Endometrial microvascular endothelial cells (primary cell): Measurements from ENCODE around the gene KAZALD1. TPM values are rescaled to one million over a fixed set of nuclear protein-coding genes. Genes with fewer than 3 reads are reported as not detected.
"Not testable (repeated sequence)": the region's sequence is repeated elsewhere in the genome, so short reads cannot be mapped to it uniquely, and the experiment has no call there.

ENCODE experiments used
- in situ Hi-C: cut with HindIII; loops from 2 replicates; pipeline ENCODE4 v1.10.0; 2017; ENCODE audit warnings: low sequenced_read_pairs, low pct_unique_long_range_greater_than_20kb; ENCODE audit errors: inconsistent ontology term
- total RNA-seq: library from RNA; depleted of rRNA; stranded (reverse); fragments of >200 nt; gene quantifications from one replicate; pipeline ENCODE4 v1.2.3, GENCODE V29; 2015; ENCODE audit errors: inconsistent ontology term

Gene KAZALD1
- total RNA-seq, 1 donor from 2014 or later = 0.28 TPM

DNA sequence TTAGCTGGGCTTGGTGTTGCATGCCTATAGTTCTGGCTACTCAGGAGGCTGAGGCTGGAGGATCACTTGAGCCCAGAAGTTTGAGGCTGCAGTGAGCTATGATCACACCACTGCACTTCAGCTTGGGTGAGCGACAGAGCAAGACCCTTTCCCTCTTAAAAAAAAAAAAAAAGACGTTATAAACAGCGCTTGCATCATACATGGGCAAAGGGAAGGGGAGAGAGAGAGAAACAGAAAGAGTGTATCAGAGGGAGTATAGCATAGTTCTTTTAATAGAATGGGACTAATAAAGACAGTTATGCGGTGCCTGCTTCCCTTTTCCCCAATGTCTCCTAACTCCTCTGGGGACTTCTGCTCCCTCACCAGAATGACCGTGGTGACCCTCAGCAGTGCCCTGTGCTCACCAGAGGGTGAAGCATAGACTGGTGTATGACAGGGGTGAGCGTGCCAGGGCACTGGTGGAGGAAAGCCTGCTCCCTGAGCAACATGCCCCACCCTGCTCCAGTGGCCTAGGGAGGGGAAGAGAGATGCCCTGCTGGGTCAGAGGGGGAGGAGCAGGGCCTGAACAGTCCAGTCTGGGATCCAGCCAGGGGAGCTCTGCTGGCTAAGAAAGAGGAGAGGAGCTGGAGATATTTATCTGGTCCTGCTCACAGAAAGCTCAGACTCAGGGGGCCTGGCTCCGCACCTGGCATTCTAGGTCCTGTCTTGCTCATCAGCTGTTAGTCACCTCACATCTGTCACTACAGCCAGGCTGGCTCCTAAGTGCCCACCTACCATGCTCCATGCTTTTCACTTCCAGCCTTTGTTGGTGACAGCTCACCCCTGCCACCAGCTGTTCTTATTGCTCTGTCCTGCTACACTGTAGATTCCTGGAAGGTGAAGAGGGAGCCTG is 33.1 kb upstream of the KAZALD1 start:
- in situ Hi-C loops = no loop called here

- in situ Hi-C loops = no loop called here
Observed at GRCh38 chr10:101029520-101030295, 32.1 kb upstream of the KAZALD1 start.

DNA sequence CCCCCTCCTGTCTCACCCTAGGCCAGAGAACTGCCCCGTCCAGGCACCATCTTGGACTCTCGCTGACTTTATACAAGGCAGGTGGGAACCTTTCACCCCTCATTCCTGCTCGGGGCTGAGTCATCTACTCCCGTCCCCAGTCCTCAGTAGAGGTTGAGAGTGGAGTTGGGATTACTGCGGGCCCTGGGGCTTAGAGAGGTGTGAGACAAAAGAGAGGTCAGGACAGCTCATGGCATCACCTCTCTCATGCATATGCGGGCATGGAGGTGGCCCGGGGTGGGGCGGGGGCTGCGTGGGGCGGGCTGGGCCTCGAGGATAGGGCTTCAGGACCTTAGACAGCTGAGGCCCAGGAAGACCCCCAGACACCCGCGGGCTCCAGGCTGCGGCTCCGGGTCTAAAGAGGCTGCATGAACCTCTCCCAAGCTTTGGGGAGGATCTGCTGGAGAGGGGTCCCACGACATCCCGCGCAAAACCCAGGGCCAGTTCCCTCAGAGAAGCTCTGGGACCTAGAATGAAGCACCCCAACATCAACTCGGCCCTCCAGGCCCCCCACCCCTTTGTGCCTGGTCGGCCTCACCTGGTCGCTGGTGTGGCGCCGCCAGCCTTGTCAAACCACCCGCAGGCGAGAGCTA is 31.2 kb upstream of the KAZALD1 start:
- in situ Hi-C loops = no loop called here

DNA sequence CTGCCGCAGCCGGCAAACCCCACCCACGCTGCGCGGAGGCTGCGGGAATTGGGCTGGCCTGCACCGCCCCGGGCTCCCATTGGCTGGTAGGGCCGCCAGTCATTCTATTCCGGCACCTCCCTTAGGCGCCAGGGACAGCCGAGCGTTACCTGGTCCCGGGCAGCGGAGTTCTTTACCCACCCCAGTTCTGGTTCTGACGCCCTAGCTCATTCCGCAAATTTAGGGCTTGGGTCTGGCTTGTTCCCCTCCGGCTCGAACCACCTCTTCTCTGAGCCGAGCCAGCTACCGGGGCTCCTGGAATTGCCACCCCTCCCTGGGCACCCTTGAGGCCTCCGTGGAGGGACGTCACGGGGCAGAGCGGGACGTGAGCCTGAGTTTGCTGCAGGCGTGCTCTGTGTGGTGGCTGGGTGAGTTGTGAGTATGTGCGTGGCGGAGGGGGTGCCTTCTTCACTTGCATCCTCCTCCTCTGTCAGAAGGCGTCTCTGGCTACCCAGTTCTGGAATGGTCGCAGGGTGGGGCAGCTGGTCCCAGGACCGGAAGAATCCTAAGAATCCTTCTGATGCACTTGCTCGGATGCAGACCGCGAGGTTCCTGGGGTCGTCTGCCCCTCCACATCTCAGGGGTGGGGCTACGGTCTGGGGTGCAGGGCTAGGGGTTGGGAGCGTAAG is 30.5 kb upstream of the KAZALD1 start, which contains the start of the genes PDZD7 and SFXN3:
TSS of gene PDZD7 (minus strand) at position 2 of the 668 bp plus-strand sequence. CDS start 910 bp downstream, outside the sequence.
TSS of gene SFXN3 (plus strand) at position 107 of the 668 bp plus-strand sequence. CDS start 3,461 bp downstream, outside the sequence.
- in situ Hi-C loops = no loop called here

- in situ Hi-C loops = no loop called here
Observed at GRCh38 chr10:101031796-101032636, 29.8 kb upstream of the KAZALD1 start.

DNA sequence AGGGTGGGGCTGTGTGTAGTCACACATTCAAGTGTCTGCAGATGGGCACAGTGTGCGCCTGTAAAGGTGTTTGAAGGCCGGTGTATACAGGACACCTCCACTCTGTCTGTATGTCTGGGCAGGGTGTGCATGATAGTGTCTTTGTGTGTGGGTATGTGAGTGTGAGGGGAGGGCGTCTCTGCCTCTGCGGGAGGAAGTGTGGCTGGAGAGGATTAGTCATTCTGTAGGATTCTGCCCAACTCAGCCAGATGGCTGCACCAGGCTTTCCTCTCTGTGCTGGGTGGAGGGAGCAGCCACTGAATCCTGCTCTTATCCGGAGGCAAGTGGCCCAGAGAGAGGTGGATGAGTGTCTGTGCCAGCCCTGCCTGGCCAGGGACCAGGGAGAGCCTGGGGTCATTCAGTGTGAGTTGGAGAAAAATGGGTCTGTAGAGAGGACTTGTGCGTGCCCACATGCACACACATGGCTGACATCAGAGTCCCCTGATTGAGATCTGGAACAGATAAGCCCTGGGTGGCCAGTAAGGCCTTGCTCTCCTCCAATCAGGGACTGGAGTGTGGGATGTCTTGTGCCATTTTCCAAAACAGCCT is 29.1 kb upstream of the KAZALD1 start:
- in situ Hi-C loops = no loop called here

DNA sequence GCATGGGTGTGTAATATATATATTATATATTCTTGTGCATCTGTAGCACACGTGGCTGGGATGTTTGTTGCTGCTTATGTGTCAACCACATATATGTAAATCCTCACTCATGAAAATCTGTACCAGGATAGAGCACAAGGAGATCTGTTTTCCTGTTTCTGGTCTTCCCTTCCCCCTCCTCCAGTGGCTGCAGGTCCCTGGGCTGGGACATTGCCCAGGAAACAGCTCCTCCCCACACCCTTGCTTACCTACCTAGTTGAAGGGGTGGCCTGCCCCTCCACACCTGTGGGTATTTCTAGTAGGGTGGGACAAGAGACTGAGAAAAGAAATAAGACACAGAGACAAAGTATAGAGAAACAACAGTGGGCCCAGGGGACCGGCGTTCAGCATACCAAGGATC is 28.5 kb upstream of the KAZALD1 start:
- in situ Hi-C loops = no loop called here

DNA sequence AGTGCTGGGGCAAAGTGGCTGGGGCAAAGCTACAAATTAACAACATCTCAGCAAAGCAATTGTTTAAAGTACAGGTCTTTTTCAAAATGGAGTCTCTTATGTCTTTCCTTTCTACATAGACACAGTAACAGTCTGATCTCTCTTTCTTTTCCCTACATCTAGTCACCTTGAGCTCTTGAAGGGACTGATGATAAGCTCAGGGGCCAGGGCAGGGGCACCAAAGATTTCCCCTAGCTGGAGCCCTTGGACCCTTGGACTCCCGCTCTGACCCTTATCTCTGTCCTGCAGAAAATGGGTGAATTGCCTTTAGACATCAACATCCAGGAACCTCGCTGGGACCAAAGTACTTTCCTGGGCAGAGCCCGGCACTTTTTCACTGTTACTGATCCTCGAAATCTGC is 27.4 kb upstream of the KAZALD1 start:
- in situ Hi-C loops = not testable (repeated sequence)

- in situ Hi-C loops = no loop called here
Observed at GRCh38 chr10:101035314-101035713, 26.5 kb upstream of the KAZALD1 start.

DNA sequence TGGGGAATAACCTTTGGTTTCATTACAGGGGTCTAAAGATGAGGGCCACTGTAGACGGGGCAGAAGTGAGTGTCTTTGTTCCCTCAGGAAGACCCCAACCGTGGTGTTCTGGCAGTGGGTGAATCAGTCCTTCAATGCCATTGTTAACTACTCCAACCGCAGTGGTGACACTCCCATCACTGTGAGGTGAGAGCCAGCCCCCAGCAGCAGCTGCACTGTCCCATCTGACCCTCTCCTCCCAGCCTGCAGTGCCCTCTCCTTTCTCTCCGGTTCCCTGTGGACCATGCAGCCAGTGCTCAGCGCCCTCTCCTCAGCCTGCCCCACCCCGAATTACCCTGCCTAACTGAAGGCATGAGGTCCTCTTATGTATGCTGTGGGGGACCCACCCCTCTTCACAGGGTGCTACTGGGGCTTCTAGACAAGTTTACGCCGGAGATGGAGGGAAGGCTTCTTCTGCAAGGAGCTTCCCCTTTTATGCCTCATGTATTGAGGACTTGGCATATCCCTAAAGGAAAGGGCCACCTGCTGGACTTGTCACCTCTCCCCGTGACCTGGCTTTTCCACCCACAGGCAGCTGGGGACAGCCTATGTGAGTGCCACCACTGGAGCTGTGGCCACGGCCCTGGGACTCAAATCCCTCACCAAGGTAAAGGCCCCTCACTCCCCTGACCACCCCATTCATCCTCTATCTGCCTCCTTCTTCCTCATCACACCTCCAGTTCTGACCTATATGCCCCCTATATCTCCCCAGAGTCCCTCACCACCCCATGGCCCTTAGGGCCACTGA is 25.7 kb upstream of the KAZALD1 start:
- in situ Hi-C loops = no loop called here

GRCh38 chr10:101036726-101037125 is 25.1 kb upstream of the KAZALD1 start:
- in situ Hi-C loops = no loop called here

DNA sequence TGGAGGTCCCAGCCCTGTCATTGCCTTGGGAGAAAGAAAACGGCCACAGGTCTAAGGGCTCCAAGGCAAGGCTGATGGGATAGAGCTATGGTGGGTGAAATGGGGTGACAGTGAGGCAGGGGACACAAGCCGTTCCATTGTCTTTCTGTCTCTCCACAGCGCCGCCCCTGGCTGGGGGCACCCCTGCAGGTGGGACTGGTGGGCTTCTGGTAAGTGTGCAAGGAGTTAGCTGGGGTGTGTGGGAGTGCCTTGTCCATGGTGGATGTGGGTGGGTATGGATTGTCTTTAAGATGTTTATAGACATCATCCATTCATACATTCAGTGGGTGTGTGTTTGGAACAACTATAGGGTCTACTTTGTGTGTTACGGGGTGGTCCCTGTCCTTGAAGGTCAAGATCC is 23.3 kb upstream of the KAZALD1 start:
- in situ Hi-C loops = no loop called here

GRCh38 chr10:101040061-101040460 is 21.7 kb upstream of the KAZALD1 start:
- in situ Hi-C loops = no loop called here

GRCh38 chr10:101040851-101041250 is 20.9 kb upstream of the KAZALD1 start:
- in situ Hi-C loops = no loop called here

GRCh38 chr10:101041252-101041761 is 20.5 kb upstream of the KAZALD1 start:
- in situ Hi-C loops = no loop called here

DNA sequence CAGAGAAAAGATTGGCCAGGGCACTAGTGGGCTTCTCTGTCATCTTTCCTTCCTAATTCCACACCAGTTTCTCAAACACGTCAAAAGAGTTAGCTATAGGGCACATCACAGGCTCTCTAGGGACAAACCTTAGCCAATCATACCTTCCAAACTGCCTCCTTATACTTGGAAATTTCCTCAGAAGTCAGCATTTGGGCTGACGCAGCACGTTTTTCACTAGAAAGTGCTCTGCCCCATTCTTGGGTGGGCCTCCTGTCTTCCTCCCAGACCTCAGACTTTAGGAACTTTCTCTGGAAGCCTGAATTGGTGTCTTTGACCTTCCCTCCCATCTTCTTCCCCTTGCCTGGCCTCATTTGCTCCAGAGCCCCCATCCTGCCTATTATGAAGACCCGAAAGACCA is 19.7 kb upstream of the KAZALD1 start:
- in situ Hi-C loops = no loop called here
